GM18526 (cell line): ENCODE results near the gene HNRNPR.

Source experiments
- POLR2A ChIP-seq: IDR thresholded peaks from 3 replicates; pipeline ENCODE4 v1.6.1; 2011; ENCODE audit not compliant: insufficient read length; ENCODE audit errors: extremely low read depth

The HNRNPR gene

GRCh38 chr1:23345920-23346319 is 1.8 kb upstream of the HNRNPR start:
- no peak for TF ChIP-seq POLR2A

- no peak for TF ChIP-seq POLR2A
Observed at GRCh38 chr1:23344987-23345472, 946 bp upstream of the HNRNPR start.

- TF ChIP-seq POLR2A: no peak
Observed at GRCh38 chr1:23343221-23344110, 618 bp downstream of the HNRNPR start.

- TF ChIP-seq POLR2A: no peak
Observed at GRCh38 chr1:23341931-23342692, 2.0 kb downstream of the HNRNPR start.

GRCh38 chr1:23339632-23340031 is 4.5 kb downstream of the HNRNPR start:
- no peak for TF ChIP-seq POLR2A

- TF ChIP-seq POLR2A: no peak
Observed at GRCh38 chr1:23337869-23338268, 6.2 kb downstream of the HNRNPR start.

GRCh38 chr1:23331713-23332112 is 12.4 kb downstream of the HNRNPR start:
- no peak for TF ChIP-seq POLR2A

GRCh38 chr1:23330846-23331245 is 13.2 kb downstream of the HNRNPR start:
- no peak for TF ChIP-seq POLR2A

- TF ChIP-seq POLR2A: no peak
Observed at GRCh38 chr1:23325393-23325792, 18.7 kb downstream of the HNRNPR start.

- TF ChIP-seq POLR2A: no peak
Observed at GRCh38 chr1:23322770-23323169, 21.3 kb downstream of the HNRNPR start.

- TF ChIP-seq POLR2A: no peak
Observed at GRCh38 chr1:23304140-23304620, 39.9 kb downstream of the HNRNPR start.

- TF ChIP-seq POLR2A: no peak
Observed at GRCh38 chr1:23303524-23303923, 40.6 kb downstream of the HNRNPR start.

- TF ChIP-seq POLR2A: no peak
Observed at GRCh38 chr1:23296931-23297330, 47.2 kb downstream of the HNRNPR start.

- TF ChIP-seq POLR2A: no peak
Observed at GRCh38 chr1:23291706-23292105, 52.4 kb downstream of the HNRNPR start.

- no peak for TF ChIP-seq POLR2A
Observed at GRCh38 chr1:23290836-23291565, 53.1 kb downstream of the HNRNPR start.
